Measurements from ENCODE around the gene PTPRO. TPM values are rescaled to one million over a fixed set of nuclear protein-coding genes. Genes with fewer than 3 reads are reported as not detected.

The PTPRO gene
- total and polyA plus RNA-seq, 4 donors: 0.31 to 3.3 (median 1.1) TPM

GRCh38 chr12:15453613-15454012 lies 131.3 kb downstream of the PTPRO start:
- 35% methylated on average over 1 of the region's 1 CpG for WGBS

GRCh38 chr12:15458008-15458407 lies 135.7 kb downstream of the PTPRO start:
- TF ChIP-seq YY1 (IDR thresholded peaks at IDR 0.05) (no peak), JUND (IDR thresholded peaks at IDR 0.05) (no peak), EGR1 (IDR thresholded peaks at IDR 0.05; ENCODE audit: low read depth in 2 of 2) (no peak)
- TF ChIP-seq, protein P1, sequence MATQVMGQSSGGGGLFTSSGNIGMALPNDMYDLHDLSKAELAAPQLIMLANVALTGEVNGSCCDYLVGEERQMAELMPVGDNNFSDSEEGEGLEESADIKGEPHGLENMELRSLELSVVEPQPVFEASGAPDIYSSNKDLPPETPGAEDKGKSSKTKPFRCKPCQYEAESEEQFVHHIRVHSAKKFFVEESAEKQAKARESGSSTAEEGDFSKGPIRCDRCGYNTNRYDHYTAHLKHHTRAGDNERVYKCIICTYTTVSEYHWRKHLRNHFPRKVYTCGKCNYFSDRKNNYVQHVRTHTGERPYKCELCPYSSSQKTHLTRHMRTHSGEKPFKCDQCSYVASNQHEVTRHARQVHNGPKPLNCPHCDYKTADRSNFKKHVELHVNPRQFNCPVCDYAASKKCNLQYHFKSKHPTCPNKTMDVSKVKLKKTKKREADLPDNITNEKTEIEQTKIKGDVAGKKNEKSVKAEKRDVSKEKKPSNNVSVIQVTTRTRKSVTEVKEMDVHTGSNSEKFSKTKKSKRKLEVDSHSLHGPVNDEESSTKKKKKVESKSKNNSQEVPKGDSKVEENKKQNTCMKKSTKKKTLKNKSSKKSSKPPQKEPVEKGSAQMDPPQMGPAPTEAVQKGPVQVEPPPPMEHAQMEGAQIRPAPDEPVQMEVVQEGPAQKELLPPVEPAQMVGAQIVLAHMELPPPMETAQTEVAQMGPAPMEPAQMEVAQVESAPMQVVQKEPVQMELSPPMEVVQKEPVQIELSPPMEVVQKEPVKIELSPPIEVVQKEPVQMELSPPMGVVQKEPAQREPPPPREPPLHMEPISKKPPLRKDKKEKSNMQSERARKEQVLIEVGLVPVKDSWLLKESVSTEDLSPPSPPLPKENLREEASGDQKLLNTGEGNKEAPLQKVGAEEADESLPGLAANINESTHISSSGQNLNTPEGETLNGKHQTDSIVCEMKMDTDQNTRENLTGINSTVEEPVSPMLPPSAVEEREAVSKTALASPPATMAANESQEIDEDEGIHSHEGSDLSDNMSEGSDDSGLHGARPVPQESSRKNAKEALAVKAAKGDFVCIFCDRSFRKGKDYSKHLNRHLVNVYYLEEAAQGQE (IDR thresholded peaks at IDR 0.05): no peak
- Histone ChIP-seq H3K9ac (ENCODE audit: low read depth in 1 of 2, low read length in 2 of 2) (no peak overlapping the region), H3K9me3 (ENCODE audit: control insufficient read depth in 4 of 4, low read length in 3 of 4) (peaks cover 2 to 12% (median 3%) of the 10 kb centered on the region in 4 donors), H3K4me3 (ENCODE audit: low read depth in 1 of 3, low read length in 3 of 3) (no peak overlapping the region), H3K36me3 (ENCODE audit: control insufficient read depth in 4 of 4, insufficient read depth in 3 of 4, low read depth in 1 of 4, low read length in 3 of 4) (no peaks in the 10 kb centered on the region), H3K27me3 (ENCODE audit: control insufficient read depth in 4 of 4, insufficient read depth in 4 of 4, low read length in 3 of 4) (peaks cover 0 to under 1% (median 0%) of the 10 kb centered on the region in 4 donors), H3K4me1 (ENCODE audit: control insufficient read depth in 4 of 4, insufficient read depth in 4 of 4, low read length in 3 of 4) (no peaks in the 10 kb centered on the region), H3K27ac (ENCODE audit: low read depth in 1 of 2, low read length in 2 of 2) (no peak overlapping the region)
- DNase-seq (ENCODE audit: low spot score): no peak
- 85% methylated on average over 1 of the region's 1 CpG for WGBS

More at GRCh38 chr12:15453613-15454012, 131.3 kb downstream of the PTPRO start:
- TF ChIP-seq RXRA (IDR thresholded peaks at IDR 0.05) (no peak), HNF4A (conservative IDR thresholded peaks at IDR 0.05) (no peak), HNF4G (IDR thresholded peaks at IDR 0.05) (no peak)
- H3K9me3 ChIP-seq (ENCODE audit: control insufficient read depth in 4 of 4, low read length in 3 of 4): peaks cover 1 to 12% (median 3%) of the 10 kb centered on the region in 4 donors
- no peaks in the 10 kb centered on the region for H3K27me3 ChIP-seq (ENCODE audit: control insufficient read depth in 4 of 4, insufficient read depth in 4 of 4, low read length in 3 of 4)
- no peaks in the 10 kb centered on the region for H3K36me3 ChIP-seq (ENCODE audit: control insufficient read depth in 4 of 4, insufficient read depth in 3 of 4, low read depth in 1 of 4, low read length in 3 of 4)
- H3K4me3 ChIP-seq (ENCODE audit: low read depth in 1 of 3, low read length in 3 of 3): no peak overlapping the region
- no peak for DNase-seq (ENCODE audit: low spot score)
- H3K27ac ChIP-seq (ENCODE audit: low read depth in 1 of 2, low read length in 2 of 2): no peak overlapping the region
- H3K9ac ChIP-seq (ENCODE audit: low read depth in 1 of 2, low read length in 2 of 2): no peak overlapping the region
- no peaks in the 10 kb centered on the region for H3K4me1 ChIP-seq (ENCODE audit: control insufficient read depth in 4 of 4, insufficient read depth in 4 of 4, low read length in 3 of 4)

GRCh38 chr12:15468911-15469310 lies 146.6 kb downstream of the PTPRO start:
- Histone ChIP-seq H3K4me3 (ENCODE audit: low read depth in 1 of 3, low read length in 3 of 3) (no peak overlapping the region), H3K36me3 (ENCODE audit: control insufficient read depth in 4 of 4, insufficient read depth in 3 of 4, low read depth in 1 of 4, low read length in 3 of 4) (peaks cover 0 to 1% (median 0%) of the 10 kb centered on the region in 4 donors), H3K27ac (ENCODE audit: low read depth in 1 of 2, low read length in 2 of 2) (no peak overlapping the region), H3K9me3 (ENCODE audit: control insufficient read depth in 4 of 4, low read length in 3 of 4) (no peaks in the 10 kb centered on the region), H3K4me1 (ENCODE audit: control insufficient read depth in 4 of 4, insufficient read depth in 4 of 4, low read length in 3 of 4) (no peaks in the 10 kb centered on the region), H3K9ac (ENCODE audit: low read depth in 1 of 2, low read length in 2 of 2) (no peak overlapping the region), H3K27me3 (ENCODE audit: control insufficient read depth in 4 of 4, insufficient read depth in 4 of 4, low read length in 3 of 4) (peaks cover 0 to 17% (median 1%) of the 10 kb centered on the region in 4 donors)
- DNase-seq (ENCODE audit: low spot score): no peak
- no peak for TF ChIP-seq FOXA1 (IDR thresholded peaks at IDR 0.05)
- TF ChIP-seq HNF4A (conservative IDR thresholded peaks at IDR 0.05): no peak
- TF ChIP-seq, protein P2, sequence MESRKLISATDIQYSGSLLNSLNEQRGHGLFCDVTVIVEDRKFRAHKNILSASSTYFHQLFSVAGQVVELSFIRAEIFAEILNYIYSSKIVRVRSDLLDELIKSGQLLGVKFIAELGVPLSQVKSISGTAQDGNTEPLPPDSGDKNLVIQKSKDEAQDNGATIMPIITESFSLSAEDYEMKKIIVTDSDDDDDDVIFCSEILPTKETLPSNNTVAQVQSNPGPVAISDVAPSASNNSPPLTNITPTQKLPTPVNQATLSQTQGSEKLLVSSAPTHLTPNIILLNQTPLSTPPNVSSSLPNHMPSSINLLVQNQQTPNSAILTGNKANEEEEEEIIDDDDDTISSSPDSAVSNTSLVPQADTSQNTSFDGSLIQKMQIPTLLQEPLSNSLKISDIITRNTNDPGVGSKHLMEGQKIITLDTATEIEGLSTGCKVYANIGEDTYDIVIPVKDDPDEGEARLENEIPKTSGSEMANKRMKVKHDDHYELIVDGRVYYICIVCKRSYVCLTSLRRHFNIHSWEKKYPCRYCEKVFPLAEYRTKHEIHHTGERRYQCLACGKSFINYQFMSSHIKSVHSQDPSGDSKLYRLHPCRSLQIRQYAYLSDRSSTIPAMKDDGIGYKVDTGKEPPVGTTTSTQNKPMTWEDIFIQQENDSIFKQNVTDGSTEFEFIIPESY (IDR thresholded peaks at IDR 0.05): no peak
- no peak for TF ChIP-seq TAF1 (conservative IDR thresholded peaks at IDR 0.05)
- no peak for TF ChIP-seq EGR1 (IDR thresholded peaks at IDR 0.05; ENCODE audit: low read depth in 2 of 2)
- TF ChIP-seq ATF3 (IDR thresholded peaks at IDR 0.05): no peak
- WGBS: 54% methylated on average over 2 of the region's 2 CpGs

Data from liver (tissue), 9 donors.